Activated gamma-delta T cell (primary cell): ENCODE results near the gene RIMBP3C.
A peak's percentile ranks its signal among the peaks of the same experiment; 100 is the strongest.
"Not testable (repeated sequence)": the region's sequence is repeated elsewhere in the genome, so short reads cannot be mapped to it uniquely, and the experiment has no call there.

Experiments
- DNase-seq: peaks from one replicate; lab custom pipeline; 2025; lab: John Stamatoyannopoulos, UW

Gene RIMBP3C

GRCh38 chr22:21573750-21574494 is 22.7 kb upstream of the RIMBP3C start:
- DNase-seq = no peak

GRCh38 chr22:21573293-21573734 is 22.1 kb upstream of the RIMBP3C start:
- DNase-seq = no peak

GRCh38 chr22:21571679-21572078 is 20.4 kb upstream of the RIMBP3C start:
- DNase-seq = no peak

- DNase-seq = no peak
Observed at GRCh38 chr22:21570398-21570797, 19.1 kb upstream of the RIMBP3C start.

DNA sequence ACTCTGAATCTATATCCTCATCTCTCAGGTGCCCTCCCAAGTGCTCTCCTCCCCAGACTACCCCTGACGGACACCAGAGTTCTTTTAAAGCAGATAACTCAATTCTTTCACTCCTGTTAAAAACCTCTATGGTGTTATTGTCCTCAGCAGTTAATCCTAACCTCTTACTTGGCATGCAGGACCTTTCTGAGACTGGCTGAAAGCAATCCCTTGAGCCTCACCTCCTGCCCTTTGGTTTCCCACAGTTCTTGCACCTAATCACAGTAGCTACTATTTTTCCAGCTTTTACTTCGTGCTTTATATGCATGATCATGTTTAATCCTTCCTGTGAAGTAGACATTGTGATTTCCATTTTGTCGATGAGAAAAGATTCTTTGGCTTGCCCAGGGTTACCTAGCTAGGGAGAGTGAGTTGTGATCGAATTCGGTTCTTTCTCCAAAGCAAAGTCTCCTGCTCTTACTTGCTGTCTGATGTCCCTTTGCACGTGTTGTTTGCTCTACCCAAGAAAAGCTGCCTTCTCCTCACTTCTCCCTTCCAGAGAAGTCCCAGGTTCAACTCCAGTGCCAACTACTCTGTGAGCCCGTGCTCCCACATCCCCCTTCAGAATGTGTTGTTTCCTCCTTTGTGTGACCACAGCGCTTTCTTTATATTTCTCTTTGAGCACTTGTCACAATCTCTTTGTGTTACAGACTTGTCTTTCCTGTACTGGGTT is 18.4 kb upstream of the RIMBP3C start:
- no peak for DNase-seq

GRCh38 chr22:21569076-21569427 is 17.8 kb upstream of the RIMBP3C start:
- DNase-seq = not testable (repeated sequence)

DNA sequence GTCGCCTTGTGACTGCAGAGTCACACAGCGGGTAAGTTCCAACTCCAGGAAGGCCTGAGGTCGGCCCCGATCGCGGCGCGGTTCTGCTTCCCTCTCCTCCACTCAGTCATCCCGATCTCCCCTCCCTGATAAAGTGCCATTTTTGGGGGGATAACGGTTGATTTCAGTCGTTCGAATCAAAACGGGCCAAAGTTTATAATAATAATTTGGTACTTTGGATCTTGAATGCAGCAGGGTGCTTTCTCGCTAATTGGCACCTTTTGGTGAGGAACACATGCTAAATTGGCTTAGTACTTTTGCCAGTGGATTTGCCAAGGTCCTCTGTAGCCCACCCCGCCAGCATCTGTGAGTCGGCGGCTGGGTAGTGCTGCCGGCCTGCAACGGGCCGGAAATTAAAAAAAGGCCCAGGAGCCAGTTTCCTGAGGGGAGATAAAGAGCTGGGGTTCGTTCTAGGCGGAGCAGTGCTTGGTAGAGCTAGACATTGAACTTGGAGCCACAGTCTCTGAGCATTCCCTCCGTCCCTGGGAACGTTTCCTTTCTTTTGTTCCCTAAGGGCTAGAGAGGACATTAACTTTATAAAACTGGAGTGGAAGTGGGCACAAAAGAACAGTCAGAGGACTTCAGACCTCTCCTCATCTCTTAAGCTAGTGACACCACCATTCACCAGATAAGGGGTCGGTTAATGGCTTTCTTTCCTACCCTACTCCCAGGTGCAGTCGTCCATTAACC is 17.2 kb upstream of the RIMBP3C start:
- no peak for DNase-seq

GRCh38 chr22:21567456-21568346 is 16.4 kb upstream of the RIMBP3C start, which contains the start of gene UBE2L3:
Gene UBE2L3, plus strand, starts transcription at chr22:21567714. Its CDS starts 31 bp downstream, at chr22:21567745.
- DNase-seq = peak; percentile 66

DNA sequence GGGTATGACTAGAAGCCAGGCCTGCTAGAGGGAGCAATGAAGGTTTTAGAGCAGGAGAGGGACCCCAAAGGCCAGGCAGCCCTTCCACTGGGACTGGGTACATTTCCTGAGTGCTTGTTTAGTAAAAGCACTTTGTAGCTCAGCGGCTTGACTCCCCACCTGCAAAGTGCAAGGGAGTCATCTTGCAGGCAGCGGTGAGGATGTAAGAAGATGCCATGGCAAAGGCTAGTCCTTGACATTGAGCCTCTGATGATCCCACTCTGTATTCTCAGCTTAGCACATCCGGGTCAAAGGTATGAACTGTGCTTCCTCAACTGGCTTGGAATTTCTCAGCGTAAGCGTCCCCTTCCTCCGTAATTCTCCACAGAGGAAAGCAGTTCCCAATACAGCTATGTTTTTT is 13.2 kb upstream of the RIMBP3C start:
- no peak for DNase-seq

DNA sequence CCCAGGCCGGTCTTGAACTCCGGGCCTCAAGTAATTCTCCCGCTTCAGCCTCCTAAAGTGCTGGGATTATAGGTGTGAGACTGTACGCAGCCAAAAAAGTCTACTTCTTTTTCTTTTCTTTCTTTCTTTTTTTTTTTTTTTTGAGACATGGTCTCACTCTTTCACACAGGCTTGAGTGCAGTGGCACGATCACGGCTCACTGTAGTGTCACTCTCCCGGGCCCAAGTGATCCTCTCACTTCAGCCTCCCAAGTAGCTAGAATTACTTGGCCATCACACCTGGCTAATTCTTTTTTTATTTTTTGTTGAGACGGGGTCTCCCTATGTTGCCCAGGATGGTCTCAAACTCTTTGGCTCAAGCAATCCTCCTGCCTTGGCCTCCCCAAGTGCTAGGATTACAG is 12.7 kb upstream of the RIMBP3C start:
- no peak for DNase-seq

GRCh38 chr22:21560657-21561056 is 9.4 kb upstream of the RIMBP3C start:
- DNase-seq = not testable (repeated sequence)

DNA sequence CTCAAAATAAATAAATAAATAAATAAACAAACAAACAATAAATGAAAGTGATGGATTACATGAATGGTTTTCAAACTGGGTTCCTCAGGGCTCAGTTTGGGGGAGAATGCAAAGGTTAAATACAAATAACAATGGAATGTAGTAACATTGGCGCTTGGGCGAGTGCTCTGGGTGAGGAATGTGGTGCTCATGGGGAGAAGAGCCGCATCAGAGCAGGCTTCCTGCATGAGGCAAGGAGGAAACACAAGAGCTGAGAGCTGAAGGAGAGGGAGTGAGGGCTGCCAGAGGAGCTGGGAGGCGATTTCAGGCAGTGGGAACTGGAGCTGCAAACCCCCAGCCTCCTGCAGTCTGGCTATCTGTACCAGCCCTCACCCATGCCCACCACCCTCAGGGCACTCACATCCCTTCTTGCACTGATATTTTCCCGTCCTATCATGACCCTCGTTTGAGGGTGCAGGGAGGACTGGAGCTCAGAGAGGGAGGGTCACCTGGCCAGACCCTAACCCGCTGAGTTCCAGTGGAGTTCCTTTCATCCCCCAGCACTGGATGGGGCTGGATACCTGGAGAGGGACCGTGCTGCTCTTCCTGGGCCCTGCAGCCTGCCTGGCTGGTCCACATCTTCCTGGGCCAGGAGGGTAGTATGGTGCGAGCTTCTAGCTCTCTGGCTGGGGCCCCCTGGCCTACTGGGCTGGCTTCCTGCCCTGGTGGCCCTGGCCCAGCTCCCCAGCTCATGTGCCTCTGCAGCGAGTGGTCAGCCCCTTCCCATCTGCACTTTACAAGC is 8.3 kb upstream of the RIMBP3C start:
- DNase-seq = not testable (repeated sequence)

DNA sequence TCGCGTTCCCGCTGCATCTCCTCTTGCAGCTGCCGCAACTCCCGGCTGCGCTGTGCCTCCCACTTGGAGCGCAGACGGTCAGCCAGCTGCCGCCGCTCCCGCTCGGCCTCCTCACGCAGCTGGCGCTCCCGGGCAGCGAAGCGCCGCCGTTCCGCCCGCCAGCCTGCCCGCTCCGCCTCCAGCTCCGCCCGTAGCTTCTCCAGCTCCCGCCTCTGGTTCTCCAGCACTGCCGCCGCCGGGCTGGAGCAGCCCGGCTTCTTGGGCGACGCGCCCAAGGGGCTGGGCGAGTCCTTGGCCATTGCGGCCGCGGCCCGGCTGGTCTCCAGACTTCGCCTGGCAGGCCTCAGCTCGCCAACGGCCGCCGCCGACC is 598 bp downstream of the RIMBP3C start:
- DNase-seq = not testable (repeated sequence)

GRCh38 chr22:21550008-21550677 is 1.1 kb downstream of the RIMBP3C start:
- not testable (repeated sequence) for DNase-seq

DNA sequence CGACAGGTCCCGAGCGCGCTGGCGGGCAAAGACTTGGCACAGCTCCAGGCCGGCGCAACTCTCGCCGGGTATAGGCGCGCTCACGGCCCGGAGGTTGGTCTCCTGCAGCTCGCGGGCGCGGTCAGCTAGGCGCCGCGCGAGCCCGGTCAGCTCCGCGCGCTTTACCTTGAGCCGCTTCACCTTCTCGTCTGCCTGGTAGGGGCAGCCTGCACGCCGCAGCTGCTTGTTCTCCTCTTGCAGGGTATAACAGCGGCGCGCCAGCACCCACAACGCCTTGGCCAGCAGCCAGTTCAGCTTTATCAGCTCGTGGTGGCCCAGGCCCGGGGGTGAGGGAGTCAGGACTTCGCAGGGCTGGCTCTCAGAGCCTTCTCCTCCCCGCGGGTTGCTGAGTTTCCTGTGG is 1.7 kb downstream of the RIMBP3C start:
- DNase-seq = not testable (repeated sequence)

DNA sequence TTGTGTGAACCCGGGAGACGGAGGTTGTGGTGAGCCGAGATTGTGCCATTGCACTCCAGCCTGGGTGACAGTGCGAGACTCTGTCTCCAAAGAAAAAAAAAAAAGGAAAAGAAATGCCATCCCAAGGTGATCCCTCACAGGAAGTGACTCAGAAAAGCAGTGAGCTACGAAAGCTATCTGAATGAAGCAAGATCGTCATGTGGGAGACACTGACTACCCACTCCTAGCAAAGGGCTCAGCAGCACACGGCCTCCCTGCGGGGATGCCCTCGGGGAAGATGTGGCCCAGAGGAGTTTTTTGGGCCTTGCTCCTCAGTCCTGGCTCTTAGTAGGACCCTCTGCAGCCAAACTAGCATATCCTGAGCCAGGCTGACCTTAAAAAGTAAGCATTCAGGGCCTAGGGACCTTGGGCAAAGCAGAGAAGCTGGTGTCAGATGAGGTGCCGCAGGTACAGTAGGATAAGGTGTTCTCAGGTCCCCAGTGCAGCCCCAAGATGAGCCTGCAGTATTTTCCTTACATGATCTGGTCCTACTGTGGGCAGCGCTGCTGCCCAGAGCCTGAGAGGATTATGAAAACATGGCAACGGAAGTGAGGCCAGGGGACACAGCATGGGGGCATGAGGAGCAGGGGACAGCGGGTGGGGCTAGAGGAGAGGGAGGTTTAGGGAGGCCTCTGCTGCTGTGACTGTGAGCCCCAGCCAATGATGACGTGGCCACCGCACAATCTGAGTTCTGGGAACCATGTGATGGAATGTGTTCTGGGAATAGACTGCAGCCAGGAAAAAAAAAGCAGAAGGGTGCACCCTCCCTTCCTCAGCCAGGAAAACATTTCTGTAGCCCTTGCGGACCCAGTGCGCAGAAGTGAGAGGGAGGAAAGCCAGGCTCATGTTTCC is 6.6 kb downstream of the RIMBP3C start:
- not testable (repeated sequence) for DNase-seq

DNA sequence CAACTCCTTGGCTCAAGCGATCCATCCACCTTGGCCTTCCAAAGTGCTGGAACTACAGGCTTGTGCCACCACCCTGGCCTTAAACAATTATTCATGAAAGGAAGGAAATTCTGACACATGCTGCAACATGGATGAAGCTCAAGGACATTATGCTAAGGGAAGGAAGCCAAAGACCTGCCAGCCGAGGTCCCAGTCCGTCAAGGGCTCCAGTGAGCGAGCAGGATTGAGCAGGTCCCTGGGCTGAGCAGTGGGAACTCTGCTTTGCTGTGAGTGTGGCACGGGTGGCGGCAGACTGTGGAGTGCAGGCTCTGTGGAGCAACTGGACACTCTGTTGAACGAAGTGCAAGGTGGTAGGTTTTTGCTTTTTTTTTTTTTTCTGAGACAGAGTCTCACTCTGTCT is 11.4 kb downstream of the RIMBP3C start:
- not testable (repeated sequence) for DNase-seq

- not testable (repeated sequence) for DNase-seq
Observed at GRCh38 chr22:21532863-21533648, 18.2 kb downstream of the RIMBP3C start.
